RWPE2 (cell line): ENCODE data around the gene TNNT2.

Source experiments
- ATAC-seq: fragments of 200-7000 bp; cut with Tn5 transposase; 3 replicates; pipeline ENCODE4 v1.9.1; 2021; ENCODE audit warnings: low read depth
- DNase-seq: peaks from one replicate; pipeline ENCODE4 v3.0.0-alpha.2; 2020; ENCODE audit warnings: low spot score
- H3K27ac ChIP-seq: fragments of 450-650 bp; 2 replicates; pipeline ENCODE4 v1.5.1; 2017; ENCODE audit warnings: mild to moderate bottlenecking; ENCODE audit not compliant: poor library complexity, severe bottlenecking
- H3K27me3 ChIP-seq: fragments of 250-450 bp; sonication (Bioruptor Pico); 2 replicates; pipeline ENCODE4 v1.5.1; 2021; ENCODE audit warnings: mild to moderate bottlenecking, moderate library complexity; ENCODE audit not compliant: insufficient read depth, poor library complexity, severe bottlenecking
- H3K36me3 ChIP-seq: fragments of 250-450 bp; sonication (Bioruptor Pico); 2 replicates; pipeline ENCODE4 v1.5.1; 2020; ENCODE audit warnings: low read depth, mild to moderate bottlenecking, moderate library complexity
- H3K4me1 ChIP-seq: fragments of 250-450 bp; sonication (Bioruptor Pico); 2 replicates; pipeline ENCODE4 v1.5.1; 2021; ENCODE audit warnings: mild to moderate bottlenecking, moderate library complexity; ENCODE audit not compliant: insufficient read depth, poor library complexity, severe bottlenecking
- H3K4me3 ChIP-seq: fragments of 250-450 bp; sonication (Bioruptor Pico); 2 replicates; pipeline ENCODE4 v1.5.1; 2021; ENCODE audit warnings: mild to moderate bottlenecking, moderate library complexity; ENCODE audit not compliant: severe bottlenecking
- H3K9me3 ChIP-seq: fragments of 250-450 bp; sonication (Bioruptor Pico); 2 replicates; pipeline ENCODE4 v1.5.1; 2021; ENCODE audit warnings: mild to moderate bottlenecking, moderate library complexity; ENCODE audit not compliant: severe bottlenecking
- TF ChIP-seq, protein P1 (sequence below): fragments of 450-650 bp; IDR thresholded peaks from one replicate; pipeline ENCODE4 v1.5.1; 2017; ENCODE audit warnings: mild to moderate bottlenecking, moderate library complexity; ENCODE audit not compliant: poor library complexity, severe bottlenecking

The TNNT2 gene

DNA sequence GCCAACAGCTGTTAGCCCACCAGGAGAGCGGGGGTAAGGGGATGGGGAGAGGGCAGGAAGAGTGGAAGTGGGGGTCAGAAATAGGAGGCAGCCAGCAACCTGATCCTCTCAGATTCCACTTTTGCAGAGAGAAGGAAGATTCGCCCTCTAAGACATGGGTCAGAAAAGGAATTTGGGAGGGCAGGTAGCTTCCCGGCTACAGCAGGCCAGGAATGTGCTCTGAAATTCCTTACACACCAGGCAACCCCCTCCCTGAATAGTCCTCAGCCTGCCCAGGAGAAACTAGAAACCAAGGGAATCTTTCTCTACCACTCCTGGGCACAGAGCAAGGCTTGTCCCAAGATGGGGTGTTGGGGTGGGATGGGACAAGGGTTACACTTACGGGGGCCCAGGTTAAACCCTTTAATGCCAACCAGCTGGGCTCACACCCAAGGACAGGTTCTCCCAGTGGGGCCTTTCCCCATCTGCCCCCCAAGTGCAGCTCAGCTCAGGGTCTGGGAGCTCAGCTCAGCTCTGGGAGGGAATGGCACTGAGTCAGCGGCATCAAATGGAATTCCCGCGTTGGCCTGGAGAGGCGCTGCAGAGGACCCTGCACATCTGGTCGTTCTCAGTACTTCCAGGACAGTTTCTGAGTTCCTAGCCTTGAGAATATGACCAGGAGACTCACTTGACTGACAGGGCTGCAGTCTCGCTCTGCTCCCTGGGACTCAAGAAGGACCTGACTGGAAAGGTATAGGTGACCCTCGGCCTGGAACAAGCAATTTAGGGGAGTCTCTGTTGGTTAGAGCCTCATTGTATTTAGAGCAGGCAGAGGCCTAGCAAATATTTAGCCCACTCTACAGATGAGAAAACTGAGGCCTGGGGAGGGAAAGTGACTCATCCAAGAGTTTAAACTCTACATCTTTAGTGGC lies 761 bp downstream of the TNNT2 start:
- H3K9me3 ChIP-seq = no peaks in the 10 kb centered on the region
- peaks cover 6% of the 10 kb centered on the region for H3K27me3 ChIP-seq
- no peaks in the 10 kb centered on the region for H3K36me3 ChIP-seq
- no peak overlapping the region for H3K4me3 ChIP-seq
- ATAC-seq (peak; percentile 55), DNase-seq (no peak)
- H3K27ac ChIP-seq = peak overlapping the region; percentile 37
- TF ChIP-seq, protein P1, sequence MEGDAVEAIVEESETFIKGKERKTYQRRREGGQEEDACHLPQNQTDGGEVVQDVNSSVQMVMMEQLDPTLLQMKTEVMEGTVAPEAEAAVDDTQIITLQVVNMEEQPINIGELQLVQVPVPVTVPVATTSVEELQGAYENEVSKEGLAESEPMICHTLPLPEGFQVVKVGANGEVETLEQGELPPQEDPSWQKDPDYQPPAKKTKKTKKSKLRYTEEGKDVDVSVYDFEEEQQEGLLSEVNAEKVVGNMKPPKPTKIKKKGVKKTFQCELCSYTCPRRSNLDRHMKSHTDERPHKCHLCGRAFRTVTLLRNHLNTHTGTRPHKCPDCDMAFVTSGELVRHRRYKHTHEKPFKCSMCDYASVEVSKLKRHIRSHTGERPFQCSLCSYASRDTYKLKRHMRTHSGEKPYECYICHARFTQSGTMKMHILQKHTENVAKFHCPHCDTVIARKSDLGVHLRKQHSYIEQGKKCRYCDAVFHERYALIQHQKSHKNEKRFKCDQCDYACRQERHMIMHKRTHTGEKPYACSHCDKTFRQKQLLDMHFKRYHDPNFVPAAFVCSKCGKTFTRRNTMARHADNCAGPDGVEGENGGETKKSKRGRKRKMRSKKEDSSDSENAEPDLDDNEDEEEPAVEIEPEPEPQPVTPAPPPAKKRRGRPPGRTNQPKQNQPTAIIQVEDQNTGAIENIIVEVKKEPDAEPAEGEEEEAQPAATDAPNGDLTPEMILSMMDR = peak; percentile 61
- peaks cover 3% of the 10 kb centered on the region for H3K4me1 ChIP-seq

DNA sequence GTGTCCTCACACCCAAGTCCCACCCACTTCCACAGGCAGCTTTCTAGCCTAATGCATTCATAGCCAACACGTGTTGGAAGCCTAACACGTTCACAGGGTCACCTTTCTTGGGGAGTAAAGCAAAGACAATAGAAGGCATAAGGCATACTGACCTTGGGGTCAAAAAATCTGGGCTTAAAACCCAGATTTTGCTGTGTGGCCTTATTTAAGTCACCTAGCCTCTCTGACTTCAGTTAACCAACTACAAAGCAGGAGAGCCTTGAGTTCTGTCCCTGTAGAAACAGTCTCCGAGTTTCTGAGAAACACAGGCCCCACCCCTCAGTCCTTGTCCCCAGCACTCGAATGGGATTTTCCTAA lies 1.4 kb downstream of the TNNT2 start:
- peaks cover 3% of the 10 kb centered on the region for H3K4me1 ChIP-seq
- peaks cover 6% of the 10 kb centered on the region for H3K27me3 ChIP-seq
- H3K4me3 ChIP-seq = no peak overlapping the region
- no peaks in the 10 kb centered on the region for H3K36me3 ChIP-seq
- peak overlapping the region; percentile 37 for H3K27ac ChIP-seq
- TF ChIP-seq, protein P1 = no peak
- ATAC-seq (no peak), DNase-seq (no peak)
- H3K9me3 ChIP-seq = no peaks in the 10 kb centered on the region

DNA sequence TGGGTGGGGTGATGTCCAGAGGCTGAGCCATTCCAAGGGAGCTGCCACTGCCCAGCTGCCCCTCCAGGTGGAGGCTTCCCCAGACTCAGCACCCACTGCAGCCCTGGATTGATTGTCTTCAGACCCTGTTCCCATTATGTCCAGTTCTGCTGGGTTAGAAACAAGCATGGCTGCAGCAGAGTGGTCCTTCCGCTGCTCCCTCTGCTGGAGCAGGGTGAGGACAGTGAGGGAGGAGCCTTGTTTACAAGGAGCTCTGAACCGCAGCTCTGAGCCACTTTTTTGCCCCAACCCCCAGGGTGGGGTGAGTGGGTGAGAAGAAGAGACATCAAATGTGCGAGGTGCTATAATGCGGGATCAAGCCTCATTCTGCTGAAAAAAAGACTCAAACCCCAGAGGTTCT lies 2.3 kb downstream of the TNNT2 start:
- DNase-seq = no peak
- TF ChIP-seq, protein P1 = no peak

DNA sequence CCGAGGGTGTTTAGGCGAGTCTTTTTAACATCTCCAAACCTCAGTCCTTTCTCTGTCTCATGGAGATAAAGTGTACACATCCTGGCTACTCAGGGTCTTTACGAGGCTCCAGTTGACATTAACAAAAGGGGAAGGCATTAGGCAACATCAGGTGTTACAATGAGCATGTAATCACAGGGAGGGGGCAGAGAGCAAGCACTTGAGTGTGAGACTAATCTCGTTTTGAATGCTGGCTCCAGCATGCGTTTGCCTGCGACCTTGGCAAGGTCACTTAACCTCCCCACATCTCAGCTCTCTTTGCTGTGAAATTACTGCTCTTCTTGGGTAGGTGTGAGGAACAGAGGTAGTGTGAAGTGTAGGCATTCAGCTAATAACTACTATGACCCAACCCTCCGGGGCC lies 3.1 kb downstream of the TNNT2 start:
- TF ChIP-seq, protein P1 = no peak
- H3K4me1 ChIP-seq = peaks cover 3% of the 10 kb centered on the region
- no peaks in the 10 kb centered on the region for H3K9me3 ChIP-seq
- no peak for ATAC-seq
- H3K36me3 ChIP-seq = no peaks in the 10 kb centered on the region
- peaks cover 6% of the 10 kb centered on the region for H3K27me3 ChIP-seq
- H3K27ac ChIP-seq = no peak overlapping the region
- H3K4me3 ChIP-seq = no peak overlapping the region
- DNase-seq = no peak

More for the DNA sequence above, 2.3 kb downstream of the TNNT2 start:
- ATAC-seq = no peak; the same call in 2 of the 3 replicates
- Histone ChIP-seq H3K27ac (no peak overlapping the region), H3K27me3 (peaks cover 6% of the 10 kb centered on the region), H3K4me3 (no peak overlapping the region), H3K9me3 (no peaks in the 10 kb centered on the region), H3K4me1 (peaks cover 3% of the 10 kb centered on the region), H3K36me3 (no peaks in the 10 kb centered on the region)

DNA sequence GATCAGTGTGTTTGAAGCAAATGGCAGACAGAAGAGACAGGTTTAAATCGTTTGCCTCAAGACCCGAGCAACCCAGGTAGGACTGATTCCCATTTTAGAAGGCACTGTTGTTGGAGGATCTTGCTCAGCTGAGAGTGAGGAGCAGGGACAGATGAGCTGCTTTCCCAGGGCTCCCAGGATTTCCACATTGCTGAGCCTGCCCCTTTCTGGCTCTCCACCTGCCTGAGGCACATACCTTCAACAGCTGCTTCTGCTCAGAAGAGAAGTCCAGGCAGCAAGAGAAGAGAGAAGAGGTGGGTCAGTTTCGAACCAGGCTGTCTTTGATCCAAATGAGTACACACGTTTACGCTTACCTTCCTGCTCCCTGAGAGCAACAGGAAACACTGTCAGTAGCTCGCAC lies 5.7 kb downstream of the TNNT2 start:
- DNase-seq (no peak), ATAC-seq (no peak)
- Histone ChIP-seq H3K27ac (no peak overlapping the region), H3K27me3 (peaks cover 6% of the 10 kb centered on the region), H3K36me3 (no peaks in the 10 kb centered on the region), H3K9me3 (no peaks in the 10 kb centered on the region), H3K4me1 (peaks cover 3% of the 10 kb centered on the region), H3K4me3 (no peak overlapping the region)
- TF ChIP-seq, protein P1 = no peak
